ENCODE measurements around the gene SLC6A3.
"Not testable (repeated sequence)": the region's sequence is repeated elsewhere in the genome, so short reads cannot be mapped to it uniquely, and the experiment has no call there.

The SLC6A3 gene

DNA sequence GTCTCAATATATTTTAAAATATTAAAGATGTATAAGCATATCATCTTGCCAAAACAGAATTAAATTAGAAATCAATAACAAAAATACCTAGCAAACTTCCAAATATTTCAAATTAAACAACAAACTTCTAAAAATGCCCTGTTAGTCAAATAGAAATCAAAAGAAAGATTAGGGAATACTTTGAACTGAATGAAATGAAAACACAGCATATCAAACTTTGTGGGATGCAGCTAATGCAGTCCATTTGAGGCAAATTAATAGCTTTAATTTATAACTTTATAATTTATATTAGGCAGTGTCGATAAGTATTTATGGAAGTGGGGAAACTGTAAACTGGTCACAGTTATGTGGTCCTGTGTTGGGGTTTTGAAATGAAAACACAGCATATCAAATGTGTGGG, 17.1 kb downstream of the SLC6A3 start:
- TF ChIP-seq, protein P1, sequence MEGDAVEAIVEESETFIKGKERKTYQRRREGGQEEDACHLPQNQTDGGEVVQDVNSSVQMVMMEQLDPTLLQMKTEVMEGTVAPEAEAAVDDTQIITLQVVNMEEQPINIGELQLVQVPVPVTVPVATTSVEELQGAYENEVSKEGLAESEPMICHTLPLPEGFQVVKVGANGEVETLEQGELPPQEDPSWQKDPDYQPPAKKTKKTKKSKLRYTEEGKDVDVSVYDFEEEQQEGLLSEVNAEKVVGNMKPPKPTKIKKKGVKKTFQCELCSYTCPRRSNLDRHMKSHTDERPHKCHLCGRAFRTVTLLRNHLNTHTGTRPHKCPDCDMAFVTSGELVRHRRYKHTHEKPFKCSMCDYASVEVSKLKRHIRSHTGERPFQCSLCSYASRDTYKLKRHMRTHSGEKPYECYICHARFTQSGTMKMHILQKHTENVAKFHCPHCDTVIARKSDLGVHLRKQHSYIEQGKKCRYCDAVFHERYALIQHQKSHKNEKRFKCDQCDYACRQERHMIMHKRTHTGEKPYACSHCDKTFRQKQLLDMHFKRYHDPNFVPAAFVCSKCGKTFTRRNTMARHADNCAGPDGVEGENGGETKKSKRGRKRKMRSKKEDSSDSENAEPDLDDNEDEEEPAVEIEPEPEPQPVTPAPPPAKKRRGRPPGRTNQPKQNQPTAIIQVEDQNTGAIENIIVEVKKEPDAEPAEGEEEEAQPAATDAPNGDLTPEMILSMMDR (conservative IDR thresholded peaks at IDR 0.05; ENCODE audit: low read depth, low read length) = no peak
- H3K9ac ChIP-seq = no peak overlapping the region
- no peaks in the 10 kb centered on the region for H3K4me1 ChIP-seq (ENCODE audit: low read depth, poor library complexity, severe bottlenecking)
- no peak overlapping the region for H2AFZ ChIP-seq (ENCODE audit: low read depth)
- no peaks in the 10 kb centered on the region for H3K79me2 ChIP-seq (ENCODE audit: insufficient read depth, low read depth)
- H4K20me1 ChIP-seq (ENCODE audit: insufficient read depth) = no peaks in the 10 kb centered on the region
- H3K27me3 ChIP-seq (ENCODE audit: insufficient read depth, low read depth) = peaks cover 17% of the 10 kb centered on the region; the same call in 1 of the 2 replicates
- no peak overlapping the region for H3K4me2 ChIP-seq
- no peaks in the 10 kb centered on the region for H3K36me3 ChIP-seq (ENCODE audit: insufficient read depth)
- H3K4me3 ChIP-seq (IDR thresholded peaks at IDR 0.05; ENCODE audit: insufficient read depth, low read depth, low read length) = no peak overlapping the region
- no peak overlapping the region for H3K27ac ChIP-seq

DNA sequence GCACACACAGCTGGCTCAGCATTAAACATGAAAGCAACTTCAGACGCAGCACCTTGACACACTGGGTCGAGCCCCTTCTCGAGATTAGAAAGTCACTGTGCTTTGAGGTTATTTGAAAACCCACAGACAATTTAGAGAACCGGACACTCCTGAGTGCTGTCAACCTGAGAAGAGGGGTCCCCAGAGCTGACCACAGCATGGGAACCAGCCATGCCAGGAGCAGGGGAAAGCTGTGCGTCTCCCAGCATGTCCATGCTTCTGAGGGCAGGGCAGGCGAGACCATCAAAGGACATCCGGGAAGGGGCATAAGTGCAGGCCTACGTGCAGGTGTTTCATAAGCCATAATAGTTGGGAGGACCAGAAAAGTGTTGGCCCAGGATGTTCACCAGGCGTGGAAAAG, 20.5 kb downstream of the SLC6A3 start:
- H2AFZ ChIP-seq (ENCODE audit: low read depth) = no peak overlapping the region
- no peak overlapping the region for H3K9ac ChIP-seq
- H3K36me3 ChIP-seq (ENCODE audit: insufficient read depth) = no peaks in the 10 kb centered on the region
- H3K27me3 ChIP-seq (ENCODE audit: insufficient read depth, low read depth) = peaks cover 13% of the 10 kb centered on the region; the same call in 1 of the 2 replicates
- H4K20me1 ChIP-seq (ENCODE audit: insufficient read depth) = no peaks in the 10 kb centered on the region
- TF ChIP-seq, protein P1 (conservative IDR thresholded peaks at IDR 0.05; ENCODE audit: low read depth, low read length) = no peak
- no peak overlapping the region for H3K4me2 ChIP-seq
- H3K79me2 ChIP-seq (ENCODE audit: insufficient read depth, low read depth) = no peaks in the 10 kb centered on the region
- no peak overlapping the region for H3K4me3 ChIP-seq (IDR thresholded peaks at IDR 0.05; ENCODE audit: insufficient read depth, low read depth, low read length)
- no peak overlapping the region for H3K27ac ChIP-seq
- no peaks in the 10 kb centered on the region for H3K4me1 ChIP-seq (ENCODE audit: low read depth, poor library complexity, severe bottlenecking)

DNA sequence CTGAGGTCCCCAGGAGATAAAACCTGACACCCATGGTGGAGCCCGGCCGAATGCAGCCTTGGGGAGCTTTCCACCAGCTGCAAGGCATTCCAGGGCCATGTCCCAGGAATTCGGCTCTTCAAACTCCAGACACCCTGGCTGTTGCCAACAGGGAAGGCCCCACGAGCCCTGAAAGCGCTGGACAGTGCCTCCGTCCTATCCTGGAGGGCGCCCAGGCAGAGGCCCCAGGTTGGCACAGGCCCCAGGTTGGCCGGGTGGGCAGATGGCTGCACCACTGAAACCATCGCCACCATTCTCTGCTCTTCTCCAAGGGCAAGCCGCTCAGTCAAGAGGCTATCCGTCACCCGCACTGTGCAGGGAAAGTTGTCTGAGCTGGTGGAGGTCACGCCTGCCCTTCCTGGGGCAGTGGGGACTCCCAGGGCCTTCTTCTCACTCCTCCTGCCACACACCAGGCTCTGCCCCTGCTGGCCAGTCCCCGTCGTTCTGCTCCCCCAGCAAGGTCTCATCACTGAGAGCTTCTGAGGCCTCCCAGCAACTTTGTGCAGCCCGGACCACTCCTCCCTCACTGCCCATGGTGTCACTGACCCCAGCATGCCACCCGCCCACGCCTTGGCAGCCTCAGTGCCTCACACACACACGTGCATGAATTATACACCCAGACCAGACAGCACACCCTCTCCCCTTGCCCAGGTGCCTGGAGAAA, 21.2 kb downstream of the SLC6A3 start:
- H3K36me3 ChIP-seq (ENCODE audit: insufficient read depth) = no peaks in the 10 kb centered on the region
- H3K9ac ChIP-seq = no peak overlapping the region
- H2AFZ ChIP-seq (ENCODE audit: low read depth) = no peak overlapping the region
- TF ChIP-seq, protein P1 (conservative IDR thresholded peaks at IDR 0.05; ENCODE audit: low read depth, low read length) = no peak
- H3K4me2 ChIP-seq = no peak overlapping the region
- no peaks in the 10 kb centered on the region for H3K79me2 ChIP-seq (ENCODE audit: insufficient read depth, low read depth)
- H3K27ac ChIP-seq = no peak overlapping the region
- H3K4me1 ChIP-seq (ENCODE audit: low read depth, poor library complexity, severe bottlenecking) = no peaks in the 10 kb centered on the region
- no peaks in the 10 kb centered on the region for H4K20me1 ChIP-seq (ENCODE audit: insufficient read depth)
- no peak overlapping the region for H3K4me3 ChIP-seq (IDR thresholded peaks at IDR 0.05; ENCODE audit: insufficient read depth, low read depth, low read length)
- peaks cover 9% of the 10 kb centered on the region; the same call in 1 of the 2 replicates for H3K27me3 ChIP-seq (ENCODE audit: insufficient read depth, low read depth)

DNA sequence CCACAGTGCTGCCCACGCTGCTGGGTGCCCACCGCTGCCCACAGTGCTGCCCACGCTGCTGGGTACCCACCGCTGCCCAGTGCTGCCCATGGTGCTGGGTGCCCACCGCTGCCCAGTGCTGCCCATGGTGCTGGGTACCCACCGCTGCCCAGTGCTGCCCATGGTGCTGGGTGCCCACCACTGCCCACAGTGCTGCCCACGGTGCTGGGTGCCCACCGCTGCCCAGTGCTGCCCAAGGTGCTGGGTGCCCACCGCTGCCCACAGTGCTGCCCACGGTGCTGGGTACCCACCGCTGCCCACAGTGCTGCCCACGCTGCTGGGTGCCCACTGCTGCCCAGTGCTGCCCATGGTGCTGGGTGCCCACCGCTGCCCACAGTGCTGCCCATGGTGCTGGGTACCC, 22.7 kb downstream of the SLC6A3 start:
- H3K4me1 ChIP-seq (ENCODE audit: low read depth, poor library complexity, severe bottlenecking); H3K27me3 ChIP-seq (ENCODE audit: insufficient read depth, low read depth); H2AFZ ChIP-seq (ENCODE audit: low read depth); H3K9ac ChIP-seq; H3K4me3 ChIP-seq (IDR thresholded peaks at IDR 0.05; ENCODE audit: insufficient read depth, low read depth, low read length); H3K27ac ChIP-seq; H3K36me3 ChIP-seq (ENCODE audit: insufficient read depth); H4K20me1 ChIP-seq (ENCODE audit: insufficient read depth); H3K79me2 ChIP-seq (ENCODE audit: insufficient read depth, low read depth); H3K4me2 ChIP-seq: not testable (repeated sequence)
